AG04449 (cell line): Measurements from ENCODE around the gene KPNA4.

Source experiments
- CTCF ChIA-PET: fragments of 350-600 bp; formaldehyde crosslinking; extraction: SDS; loops from one replicate; lab custom pipeline; 2021; ENCODE audit warnings: antibody characterized with exemption; lab: Yijun Ruan, JAX
- POLR2A ChIA-PET: fragments of 400-600, 350-600 bp; formaldehyde crosslinking; extraction: SDS; loops from one replicate; lab custom pipeline; 2020; ENCODE audit warnings: antibody characterized with exemption, inconsistent platforms; lab: Yijun Ruan, JAX
- DNase-seq: peaks from one replicate; pipeline ENCODE4 v3.0.0-alpha.2; 2010; ENCODE audit warnings: low read depth, low spot score
- H3K4me3 ChIP-seq: 2 replicates; pipeline ENCODE4 v1.5.1; 2011; ENCODE audit warnings: low read depth, mild to moderate bottlenecking, control low read depth, low read length
- CTCF ChIP-seq: IDR thresholded peaks from one replicate; pipeline ENCODE4 v1.5.1; 2011; ENCODE audit warnings: mild to moderate bottlenecking, moderate library complexity, low read length, control low read depth, inconsistent platforms; ENCODE audit not compliant: insufficient read depth; ENCODE audit errors: missing control alignments

Gene KPNA4

GRCh38 chr3:160498202-160498601, 67.2 kb downstream of the KPNA4 start:
- CTCF ChIA-PET = interaction anchor here (1.3 to 6.2 kb wide), 3 partner anchors 9 to 16 kb away, joined by 4 to 32 read pairs (median 4); no protein-coding TSS in a partner anchor
- POLR2A ChIA-PET = no interaction called here
- DNase-seq = no peak
- no peak for TF ChIP-seq CTCF
- H3K4me3 ChIP-seq = no peak overlapping the region

GRCh38 chr3:160490166-160490565, 75.2 kb downstream of the KPNA4 start:
- TF ChIP-seq CTCF = no peak
- CTCF ChIA-PET = interaction anchor here (0.8 to 5.2 kb wide), 2 partner anchors 13 to 77 kb away, joined by 4 to 34 read pairs; no protein-coding TSS in a partner anchor
- DNase-seq = no peak
- no peak overlapping the region for H3K4me3 ChIP-seq
- POLR2A ChIA-PET = interaction anchor here (0.6 kb wide), 1 partner anchor 11 kb away, joined by 3 read pairs; no protein-coding TSS in a partner anchor

- CTCF ChIA-PET = interaction anchor here (1.0 to 5.2 kb wide), 12 partner anchors 9 to 454 kb away, joined by 3 to 34 read pairs (median 6); partner anchors contain the start of gene TRIM59
Measured at GRCh38 chr3:160486459-160486869, 78.9 kb downstream of the KPNA4 start.

GRCh38 chr3:160482796-160483195, 82.6 kb downstream of the KPNA4 start:
- ChIA-PET CTCF (interaction anchor here (1.1 kb wide), 1 partner anchor 15 kb away, joined by 4 read pairs; no protein-coding TSS in a partner anchor), POLR2A (interaction anchor here (1.9 kb wide), 1 partner anchor 33 kb away, joined by 5 read pairs; the partner anchor contains the start of gene TRIM59)
- no peak for TF ChIP-seq CTCF
- DNase-seq = no peak
- H3K4me3 ChIP-seq = no peak overlapping the region

More at GRCh38 chr3:160486459-160486869, 78.9 kb downstream of the KPNA4 start:
- POLR2A ChIA-PET = no interaction called here
- TF ChIP-seq CTCF = no peak
- DNase-seq = no peak
- H3K4me3 ChIP-seq = no peak overlapping the region

- DNase-seq = no peak
- POLR2A ChIA-PET = interaction anchor here (1.9 kb wide), 1 partner anchor 32 kb away, joined by 5 read pairs; the partner anchor contains the start of gene TRIM59
- TF ChIP-seq CTCF = no peak
- CTCF ChIA-PET = interaction anchor here (0.8 to 1.4 kb wide), 4 partner anchors 16 to 68 kb away, joined by 3 to 5 read pairs (median 4); partner anchors contain the start of gene TRIM59
- no peak overlapping the region for H3K4me3 ChIP-seq
Measured at GRCh38 chr3:160481856-160482255, 83.5 kb downstream of the KPNA4 start.

GRCh38 chr3:160480931-160481330, 84.4 kb downstream of the KPNA4 start:
- no peak overlapping the region for H3K4me3 ChIP-seq
- POLR2A ChIA-PET = interaction anchor here (1.9 kb wide), 1 partner anchor 31 kb away, joined by 5 read pairs; the partner anchor contains the start of gene TRIM59
- DNase-seq = no peak
- CTCF ChIA-PET = interaction anchor here (0.8 to 1.4 kb wide), 2 partner anchors 32 to 67 kb away, joined by 3 to 5 read pairs; partner anchors contain the start of gene TRIM59
- TF ChIP-seq CTCF = no peak
